ENCODE data around the gene ZSCAN5B. TPM values are rescaled to one million over a fixed set of nuclear protein-coding genes. Genes with fewer than 3 reads are reported as not detected.

ZSCAN5B gene
- not detected in 2 replicates for total RNA-seq

GRCh38 chr19:56197646-56198045, at the start of gene ZSCAN5B:
ZSCAN5B (minus strand) TSS chr19:56197783; CDS start chr19:56193052, 4,731 bp downstream.

GRCh38 chr19:56201973-56202372, 4.4 kb upstream of the ZSCAN5B start, which contains the start of gene ZSCAN5C:
ZSCAN5C (plus strand) TSS chr19:56202273; CDS start chr19:56205914, 3,641 bp downstream.

GRCh38 chr19:56175861-56176307, 21.7 kb downstream of the ZSCAN5B start, which contains the start of gene GALP:
GALP (plus strand) TSS chr19:56176008; CDS start chr19:56177109, 1,101 bp downstream.

GRCh38 chr19:56140583-56141416, 56.8 kb downstream of the ZSCAN5B start, which contains the start of gene ZNF444:
ZNF444 (plus strand) TSS chr19:56141287; CDS start chr19:56146912, 5,625 bp downstream.

Other genes with a start within 250 kb of the ZSCAN5B start
- gene NLRP8, start 250.0 kb downstream of the ZSCAN5B start, total RNA-seq = not detected in 2 replicates
- gene NLRP5, start 211.0 kb downstream of the ZSCAN5B start, total RNA-seq = not detected in 2 replicates
- gene ZNF787, start 76.5 kb downstream of the ZSCAN5B start, total RNA-seq = 9.6 and 15.4 TPM in 2 replicates
- gene ZNF444, start 56.5 kb downstream of the ZSCAN5B start, total RNA-seq = 33.9 and 68.7 TPM in 2 replicates
- gene GALP, start 21.8 kb downstream of the ZSCAN5B start, total RNA-seq = not detected in 2 replicates
- not detected in 2 replicates for gene ZSCAN5C, start 4.5 kb upstream of the ZSCAN5B start, total RNA-seq
- not detected in 2 replicates for gene EDDM13, start 75.0 kb upstream of the ZSCAN5B start, total RNA-seq
- gene ZSCAN5A, start 117.1 kb upstream of the ZSCAN5B start, total RNA-seq = 3.1 and 5.7 TPM in 2 replicates
- gene ZNF582, start 195.8 kb upstream of the ZSCAN5B start, total RNA-seq = 1.2 and 5.7 TPM in 2 replicates
- 2.8 and 3.0 TPM in 2 replicates for gene ZNF583, start 206.5 kb upstream of the ZSCAN5B start, total RNA-seq